HG03039 (cell line): ENCODE results near the gene RGS6.

Source experiments
- ATAC-seq: cut with Tn5 transposase; IDR thresholded peaks from one replicate; pipeline ENCODE4 v1.9.1; 2021; ENCODE audit warnings: mild to moderate bottlenecking, moderate library complexity; ENCODE audit not compliant: unreplicated experiment

RGS6 gene

GRCh38 chr14:72305561-72305960 lies 373.3 kb downstream of the RGS6 start:
- ATAC-seq, result no peak

- no peak for ATAC-seq
Observed at GRCh38 chr14:72308967-72309485, 376.8 kb downstream of the RGS6 start.

- no peak for ATAC-seq
Observed at GRCh38 chr14:72311116-72311515, 378.9 kb downstream of the RGS6 start.

GRCh38 chr14:72311516-72311915 lies 379.3 kb downstream of the RGS6 start:
- no peak for ATAC-seq

GRCh38 chr14:72314808-72315435 lies 382.7 kb downstream of the RGS6 start:
- no peak for ATAC-seq

- no peak for ATAC-seq
Observed at GRCh38 chr14:72315714-72316113, 383.5 kb downstream of the RGS6 start.

- no peak for ATAC-seq
Observed at GRCh38 chr14:72318648-72319047, 386.4 kb downstream of the RGS6 start.

GRCh38 chr14:72332046-72332445 lies 399.8 kb downstream of the RGS6 start:
- ATAC-seq, result no peak

GRCh38 chr14:72332871-72333270 lies 400.6 kb downstream of the RGS6 start:
- ATAC-seq, result no peak

GRCh38 chr14:72333357-72333756 lies 401.1 kb downstream of the RGS6 start:
- ATAC-seq, result no peak

- ATAC-seq, result no peak
Observed at GRCh38 chr14:72336311-72336980, 404.2 kb downstream of the RGS6 start.

- ATAC-seq, result no peak
Observed at GRCh38 chr14:72341237-72341636, 409.0 kb downstream of the RGS6 start.

GRCh38 chr14:72341686-72342085 lies 409.5 kb downstream of the RGS6 start:
- ATAC-seq, result no peak

- no peak for ATAC-seq
Observed at GRCh38 chr14:72347118-72347517, 414.9 kb downstream of the RGS6 start.

- no peak for ATAC-seq
Observed at GRCh38 chr14:72350215-72350614, 418.0 kb downstream of the RGS6 start.

- no peak for ATAC-seq
Observed at GRCh38 chr14:72352012-72352411, 419.8 kb downstream of the RGS6 start.

GRCh38 chr14:72366619-72367018 lies 434.4 kb downstream of the RGS6 start:
- no peak for ATAC-seq

- no peak for ATAC-seq
Observed at GRCh38 chr14:72369106-72369505, 436.9 kb downstream of the RGS6 start.

GRCh38 chr14:72377016-72377415 lies 444.8 kb downstream of the RGS6 start:
- no peak for ATAC-seq

GRCh38 chr14:72380456-72380855 lies 448.2 kb downstream of the RGS6 start:
- no peak for ATAC-seq

GRCh38 chr14:72383865-72384264 lies 451.6 kb downstream of the RGS6 start:
- no peak for ATAC-seq

- ATAC-seq, result no peak
Observed at GRCh38 chr14:72387726-72388125, 455.5 kb downstream of the RGS6 start.

- no peak for ATAC-seq
Observed at GRCh38 chr14:72389200-72389599, 457.0 kb downstream of the RGS6 start.
